Testis (tissue), 2 donors: Measurements from ENCODE around the gene ZNF503.

Experiments used
- POLR2A ChIP-seq: fragments of 450-650 bp; IDR thresholded peaks from one replicate; pipeline ENCODE4 v1.6.1; 2017; ENCODE audit warnings: antibody characterized with exemption, mild to moderate bottlenecking, moderate library complexity
- TF ChIP-seq, protein P1 (sequence below), 3 experiments: fragments of 450-650 bp in 2 of 3; fragments of 200-600 bp in 1 of 3; sonication (generic) in 1 of 3; IDR thresholded peaks; one replicate each; pipeline ENCODE4 v1.5.1; 2016 to 2019; ENCODE audit warnings: antibody characterized with exemption in 3 of 3, mild to moderate bottlenecking in 2 of 3, moderate library complexity in 1 of 3

DNA sequence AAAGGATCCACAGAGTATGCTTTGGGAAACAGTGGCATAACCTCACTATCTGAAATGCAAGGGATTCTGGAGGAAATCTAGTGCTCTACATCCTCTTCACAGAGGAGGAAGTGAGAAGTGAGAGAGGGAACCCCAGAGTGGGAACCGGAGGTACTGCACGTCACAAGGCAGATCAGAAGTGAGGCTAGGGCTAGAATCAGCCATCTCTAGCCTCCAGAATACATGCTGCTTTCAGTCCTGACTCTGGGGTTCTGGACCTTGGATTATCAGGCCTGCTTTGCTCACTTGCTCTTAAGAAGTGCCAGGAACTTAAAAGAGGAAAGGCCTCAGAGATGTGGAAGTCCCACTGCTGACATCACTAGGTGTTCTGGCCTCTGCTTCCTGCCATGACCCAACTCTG is 25.7 kb downstream of the ZNF503 start:
- TF ChIP-seq, protein P1, sequence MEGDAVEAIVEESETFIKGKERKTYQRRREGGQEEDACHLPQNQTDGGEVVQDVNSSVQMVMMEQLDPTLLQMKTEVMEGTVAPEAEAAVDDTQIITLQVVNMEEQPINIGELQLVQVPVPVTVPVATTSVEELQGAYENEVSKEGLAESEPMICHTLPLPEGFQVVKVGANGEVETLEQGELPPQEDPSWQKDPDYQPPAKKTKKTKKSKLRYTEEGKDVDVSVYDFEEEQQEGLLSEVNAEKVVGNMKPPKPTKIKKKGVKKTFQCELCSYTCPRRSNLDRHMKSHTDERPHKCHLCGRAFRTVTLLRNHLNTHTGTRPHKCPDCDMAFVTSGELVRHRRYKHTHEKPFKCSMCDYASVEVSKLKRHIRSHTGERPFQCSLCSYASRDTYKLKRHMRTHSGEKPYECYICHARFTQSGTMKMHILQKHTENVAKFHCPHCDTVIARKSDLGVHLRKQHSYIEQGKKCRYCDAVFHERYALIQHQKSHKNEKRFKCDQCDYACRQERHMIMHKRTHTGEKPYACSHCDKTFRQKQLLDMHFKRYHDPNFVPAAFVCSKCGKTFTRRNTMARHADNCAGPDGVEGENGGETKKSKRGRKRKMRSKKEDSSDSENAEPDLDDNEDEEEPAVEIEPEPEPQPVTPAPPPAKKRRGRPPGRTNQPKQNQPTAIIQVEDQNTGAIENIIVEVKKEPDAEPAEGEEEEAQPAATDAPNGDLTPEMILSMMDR (IDR thresholded peaks at IDR 0.05), result no peak
- TF ChIP-seq POLR2A, result no peak
